SHP77 (cell line): ENCODE data around the gene PDCD2.
A peak's percentile ranks its signal among the peaks of the same experiment; 100 is the strongest.
"Not testable (repeated sequence)": the region's sequence is repeated elsewhere in the genome, so short reads cannot be mapped to it uniquely, and the experiment has no call there.

Experiments used
- DNase-seq, 2 experiments: peaks; one replicate each; lab custom pipeline; 2025; lab: John Stamatoyannopoulos, UW

The PDCD2 gene

GRCh38 chr6:170584181-170584953 is at the start of gene PDCD2:
PDCD2 (minus strand) TSS chr6:170584637; CDS start chr6:170584581, 56 bp downstream.
- DNase-seq, result peak; percentile 89 to 95

GRCh38 chr6:170616020-170616554 is 31.6 kb upstream of the PDCD2 start:
- DNase-seq, result not testable (repeated sequence)

- not testable (repeated sequence) for DNase-seq
Observed at GRCh38 chr6:170612256-170612804, 27.9 kb upstream of the PDCD2 start.

GRCh38 chr6:170609225-170609624 is 24.8 kb upstream of the PDCD2 start:
- not testable (repeated sequence) for DNase-seq

- DNase-seq, result no peak
Observed at GRCh38 chr6:170605574-170606259, 21.3 kb upstream of the PDCD2 start.

- DNase-seq, result no peak
Observed at GRCh38 chr6:170597278-170597677, 12.8 kb upstream of the PDCD2 start.

GRCh38 chr6:170596426-170596825 is 12.0 kb upstream of the PDCD2 start:
- no peak for DNase-seq

- DNase-seq, result no peak
Observed at GRCh38 chr6:170590725-170591124, 6.3 kb upstream of the PDCD2 start.

GRCh38 chr6:170584954-170585498 is 589 bp upstream of the PDCD2 start:
- no peak for DNase-seq

GRCh38 chr6:170583756-170584180 is 669 bp downstream of the PDCD2 start:
- no peak for DNase-seq

- no peak for DNase-seq
Observed at GRCh38 chr6:170578909-170579308, 5.5 kb downstream of the PDCD2 start.

- DNase-seq, result no peak
Observed at GRCh38 chr6:170575250-170575649, 9.2 kb downstream of the PDCD2 start.

- DNase-seq, result no peak
Observed at GRCh38 chr6:170572704-170573466, 11.6 kb downstream of the PDCD2 start.

GRCh38 chr6:170564936-170565530 is 19.4 kb downstream of the PDCD2 start:
- no peak for DNase-seq

- DNase-seq, result no peak
Observed at GRCh38 chr6:170561555-170561954, 22.9 kb downstream of the PDCD2 start.

GRCh38 chr6:170555305-170555704 is 29.1 kb downstream of the PDCD2 start:
- no peak for DNase-seq

- no peak for DNase-seq
Observed at GRCh38 chr6:170554796-170555137, 29.7 kb downstream of the PDCD2 start.

- DNase-seq, result peak; percentile 97
Observed at GRCh38 chr6:170554013-170554795, 30.2 kb downstream of the PDCD2 start, which contains the start of gene TBP. TBP (plus strand) TSS chr6:170554369; CDS start chr6:170557030, 2,661 bp downstream.

GRCh38 chr6:170553534-170554012 is 30.9 kb downstream of the PDCD2 start:
- peak in 1 of 2 experiments; percentile 69 for DNase-seq
